SK-N-SH (cell line): Measurements from ENCODE around the gene CXorf49.
"Not testable (repeated sequence)": the region's sequence is repeated elsewhere in the genome, so short reads cannot be mapped to it uniquely, and the experiment has no call there.

Experiments used
- CTCF ChIP-seq: fragments of 200-600 bp; sonication (generic); IDR thresholded peaks from 2 replicates; pipeline ENCODE4 v1.6.1; 2017; ENCODE audit warnings: antibody characterized with exemption, mild to moderate bottlenecking, moderate library complexity
- TEAD4 ChIP-seq: IDR thresholded peaks from 2 replicates; pipeline ENCODE4 v1.4.0; 2012; ENCODE audit warnings: mild to moderate bottlenecking, borderline replicate concordance; ENCODE audit not compliant: insufficient read depth
- YY1 ChIP-seq: IDR thresholded peaks from 2 replicates; pipeline ENCODE4 v1.4.0; 2012; ENCODE audit warnings: low read depth, mild to moderate bottlenecking
- ZBTB33 ChIP-seq: IDR thresholded peaks from 2 replicates; pipeline ENCODE4 v1.4.0; 2012; ENCODE audit warnings: low read depth, borderline replicate concordance

DNA sequence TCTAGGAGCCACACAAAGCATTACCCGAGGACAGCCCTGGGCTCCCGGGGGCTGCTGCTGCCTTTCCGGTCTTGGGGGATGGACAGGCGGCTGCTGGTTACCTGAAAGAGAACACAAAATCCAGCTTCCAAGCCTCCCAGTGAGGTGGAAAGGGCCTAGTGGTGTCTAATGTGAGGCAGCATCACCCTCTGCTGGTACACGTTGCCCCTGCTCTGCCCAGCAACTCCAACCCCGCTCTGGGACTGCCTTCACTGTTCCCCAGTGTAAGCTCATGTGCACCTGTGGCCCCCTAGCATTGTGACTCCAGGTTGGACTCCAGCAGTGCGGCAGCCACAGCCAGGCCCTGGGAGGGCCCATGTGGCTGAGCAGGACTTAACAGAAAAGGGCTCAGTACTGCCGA, 2.5 kb downstream of the CXorf49 start:
- not testable (repeated sequence) for TF ChIP-seq CTCF, TEAD4, ZBTB33, YY1
